ENCODE measurements around the gene SLC35F1. TPM values are rescaled to one million over a fixed set of nuclear protein-coding genes. Genes with fewer than 3 reads are reported as not detected.

The SLC35F1 gene
- total RNA-seq, 4 donors from 2014 or later = 5.4 to 8.1 (median 6.5) TPM

DNA sequence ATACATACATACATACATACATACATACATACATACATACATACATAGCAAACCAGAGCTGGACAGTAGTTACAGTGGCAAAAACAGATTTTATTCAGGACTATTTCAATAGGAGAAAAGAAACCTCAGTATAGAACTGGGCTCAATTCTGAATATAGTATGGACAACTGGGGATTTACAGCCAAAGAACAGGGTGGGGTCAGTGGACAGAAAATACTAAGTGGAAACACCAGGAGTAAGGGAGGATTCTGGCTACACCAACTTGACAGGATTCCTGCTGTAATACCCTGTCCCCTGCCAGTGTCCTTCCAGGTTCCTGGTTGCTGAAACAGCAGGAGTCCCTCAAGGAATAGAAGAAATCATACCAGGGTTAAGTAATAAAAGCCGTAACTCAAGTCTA lies 293.1 kb downstream of the SLC35F1 start:
- Histone ChIP-seq H3K4me3 (no peak overlapping the region), H3K4me1 (no peaks in the 10 kb centered on the region), H3K27me3 (no peaks in the 10 kb centered on the region), H3K9me3 (no peaks in the 10 kb centered on the region), H3K36me3 (no peaks in the 10 kb centered on the region), H3K27ac (replicated peaks in 1 of 4) (no peak overlapping the region)
- no peak for DNase-seq (ENCODE audit: extremely low spot score)
- TF ChIP-seq POLR2A (IDR thresholded peaks at IDR 0.05; ENCODE audit: low read depth) (no peak), EP300 (IDR thresholded peaks at IDR 0.05) (no peak), POLR2AphosphoS5 (IDR thresholded peaks at IDR 0.05) (no peak)
- TF ChIP-seq, protein P1, sequence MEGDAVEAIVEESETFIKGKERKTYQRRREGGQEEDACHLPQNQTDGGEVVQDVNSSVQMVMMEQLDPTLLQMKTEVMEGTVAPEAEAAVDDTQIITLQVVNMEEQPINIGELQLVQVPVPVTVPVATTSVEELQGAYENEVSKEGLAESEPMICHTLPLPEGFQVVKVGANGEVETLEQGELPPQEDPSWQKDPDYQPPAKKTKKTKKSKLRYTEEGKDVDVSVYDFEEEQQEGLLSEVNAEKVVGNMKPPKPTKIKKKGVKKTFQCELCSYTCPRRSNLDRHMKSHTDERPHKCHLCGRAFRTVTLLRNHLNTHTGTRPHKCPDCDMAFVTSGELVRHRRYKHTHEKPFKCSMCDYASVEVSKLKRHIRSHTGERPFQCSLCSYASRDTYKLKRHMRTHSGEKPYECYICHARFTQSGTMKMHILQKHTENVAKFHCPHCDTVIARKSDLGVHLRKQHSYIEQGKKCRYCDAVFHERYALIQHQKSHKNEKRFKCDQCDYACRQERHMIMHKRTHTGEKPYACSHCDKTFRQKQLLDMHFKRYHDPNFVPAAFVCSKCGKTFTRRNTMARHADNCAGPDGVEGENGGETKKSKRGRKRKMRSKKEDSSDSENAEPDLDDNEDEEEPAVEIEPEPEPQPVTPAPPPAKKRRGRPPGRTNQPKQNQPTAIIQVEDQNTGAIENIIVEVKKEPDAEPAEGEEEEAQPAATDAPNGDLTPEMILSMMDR (IDR thresholded peaks at IDR 0.05) = no peak
- intact Hi-C loops (cut with DNase I) = no loop called here
- 96% methylated on average over 1 of the region's 1 CpG for whole genome bisulfite sequencing

DNA sequence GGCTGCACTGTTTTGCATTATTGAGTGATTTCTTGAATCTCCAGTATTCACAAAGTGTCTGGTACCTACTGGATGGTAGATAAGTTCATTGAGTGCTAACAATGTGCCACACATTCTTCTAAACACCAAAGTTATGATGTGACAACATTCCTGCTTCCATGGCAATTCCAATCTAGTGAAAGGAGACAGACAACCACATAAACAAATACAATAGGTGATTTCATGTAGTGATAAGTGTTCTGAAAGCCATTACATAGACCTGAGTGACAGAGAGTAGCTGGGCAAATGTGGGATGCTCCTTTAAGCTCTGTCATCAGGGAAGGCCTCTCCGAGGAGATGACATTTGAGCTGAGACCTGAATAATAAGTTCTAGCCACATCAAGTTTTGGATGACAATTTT lies 295.5 kb downstream of the SLC35F1 start:
- H3K4me1 ChIP-seq = no peaks in the 10 kb centered on the region
- H3K27me3 ChIP-seq = no peaks in the 10 kb centered on the region
- no peak overlapping the region for H3K27ac ChIP-seq (replicated peaks in 1 of 4)
- H3K9me3 ChIP-seq = no peaks in the 10 kb centered on the region
- H3K4me3 ChIP-seq = no peak overlapping the region
- DNase-seq (ENCODE audit: extremely low spot score) = no peak
- TF ChIP-seq POLR2A (IDR thresholded peaks at IDR 0.05; ENCODE audit: low read depth) (no peak), POLR2AphosphoS5 (IDR thresholded peaks at IDR 0.05) (no peak), EP300 (IDR thresholded peaks at IDR 0.05) (no peak)
- TF ChIP-seq, protein P1 (IDR thresholded peaks at IDR 0.05) = no peak
- WGBS = 87% methylated on average over 1 of the region's 1 CpG
- intact Hi-C loops (cut with DNase I) = no loop called here
- no peaks in the 10 kb centered on the region for H3K36me3 ChIP-seq

- no peak for DNase-seq (ENCODE audit: extremely low spot score)
- TF ChIP-seq EP300 (IDR thresholded peaks at IDR 0.05) (no peak), POLR2A (IDR thresholded peaks at IDR 0.05; ENCODE audit: low read depth) (no peak), POLR2AphosphoS5 (IDR thresholded peaks at IDR 0.05) (no peak)
- TF ChIP-seq, protein P1 (IDR thresholded peaks at IDR 0.05) = no peak
- intact Hi-C loops (cut with DNase I) = no loop called here
- no peak overlapping the region for H3K27ac ChIP-seq (replicated peaks in 1 of 4)
- no peaks in the 10 kb centered on the region for H3K9me3 ChIP-seq
- no peaks in the 10 kb centered on the region for H3K36me3 ChIP-seq
- H3K4me3 ChIP-seq = no peak overlapping the region
- H3K27me3 ChIP-seq = no peaks in the 10 kb centered on the region
- no peaks in the 10 kb centered on the region for H3K4me1 ChIP-seq
Measured at GRCh38 chr6:118203545-118203944, 296.5 kb downstream of the SLC35F1 start.

DNA sequence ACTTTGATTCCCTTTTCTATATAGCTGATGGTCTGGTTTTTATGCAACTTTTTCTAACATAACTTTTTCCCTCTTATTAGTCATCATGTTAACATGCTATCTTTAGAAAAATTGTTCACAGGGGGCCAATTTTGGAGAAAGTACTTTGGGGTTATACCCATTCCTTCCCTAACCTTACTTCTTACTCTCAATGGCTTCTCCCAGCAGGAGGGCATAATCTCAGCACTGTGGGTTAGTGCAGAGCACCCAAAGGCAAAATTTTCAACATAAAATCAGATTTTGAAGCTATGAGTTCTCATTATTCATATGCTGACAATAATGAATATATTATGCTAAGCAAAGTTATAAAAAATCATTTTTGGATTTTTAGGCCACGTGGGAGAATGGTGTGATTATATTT lies 299.2 kb downstream of the SLC35F1 start:
- TF ChIP-seq POLR2A (IDR thresholded peaks at IDR 0.05; ENCODE audit: low read depth) = no peak
- TF ChIP-seq, protein P1 (IDR thresholded peaks at IDR 0.05) = no peak
- intact Hi-C loops (cut with DNase I) = no loop called here
- H3K4me1 ChIP-seq = no peaks in the 10 kb centered on the region
- no peak for DNase-seq (ENCODE audit: extremely low spot score)
- no peaks in the 10 kb centered on the region for H3K36me3 ChIP-seq
- 47% methylated on average over 1 of the region's 1 CpG for WGBS
- H3K4me3 ChIP-seq = no peak overlapping the region
- H3K27me3 ChIP-seq = no peaks in the 10 kb centered on the region
- H3K27ac ChIP-seq (replicated peaks in 1 of 4) = no peak overlapping the region
- H3K9me3 ChIP-seq = no peaks in the 10 kb centered on the region

DNA sequence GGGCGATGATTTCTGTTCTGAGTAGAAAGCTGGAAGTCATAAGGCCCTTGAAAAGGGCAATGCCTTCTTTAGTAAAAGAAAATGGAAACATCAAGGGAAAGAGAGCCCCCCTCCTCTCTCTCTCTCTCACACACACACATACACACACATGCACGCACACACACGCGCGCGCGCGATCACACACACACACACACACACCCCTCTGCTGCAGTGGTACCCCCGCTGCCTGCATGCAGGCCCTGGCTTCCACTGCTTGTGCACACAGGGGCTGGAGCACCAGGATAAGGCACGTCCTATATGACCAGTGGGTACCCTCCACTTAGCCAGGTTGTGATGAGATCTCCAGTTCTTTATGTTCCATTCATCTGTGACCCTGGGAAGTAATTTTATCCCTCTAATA lies 300.9 kb downstream of the SLC35F1 start:
- Histone ChIP-seq H3K27me3 (no peaks in the 10 kb centered on the region), H3K27ac (replicated peaks in 1 of 4) (no peak overlapping the region), H3K4me1 (no peaks in the 10 kb centered on the region), H3K9me3 (no peaks in the 10 kb centered on the region), H3K4me3 (no peak overlapping the region), H3K36me3 (no peaks in the 10 kb centered on the region)
- WGBS = 94% methylated on average over 10 of the region's 10 CpGs
- no peak for DNase-seq (ENCODE audit: extremely low spot score)
- TF ChIP-seq POLR2A (IDR thresholded peaks at IDR 0.05; ENCODE audit: low read depth) (no peak), EP300 (IDR thresholded peaks at IDR 0.05) (no peak), POLR2AphosphoS5 (IDR thresholded peaks at IDR 0.05) (no peak)
- TF ChIP-seq, protein P1 (IDR thresholded peaks at IDR 0.05) = no peak
- intact Hi-C loops (cut with DNase I) = no loop called here

Measured in esophagus muscularis mucosa (tissue), 4 donors.